ENCODE data around the gene TRPV3.
"Not testable (repeated sequence)": the region's sequence is repeated elsewhere in the genome, so short reads cannot be mapped to it uniquely, and the experiment has no call there.

- not testable (repeated sequence) for TF ChIP-seq CTCF, POLR2A (IDR thresholded peaks at IDR 0.05)
Observed at GRCh38 chr17:3564241-3564640, 6.6 kb upstream of the TRPV3 start.
